HG03571 (cell line): ENCODE results near the gene SMARCB1.

Experiments used
- ATAC-seq: cut with Tn5 transposase; IDR thresholded peaks from one replicate; pipeline ENCODE4 v1.9.1; 2021; ENCODE audit not compliant: unreplicated experiment

Gene SMARCB1

GRCh38 chr22:23801238-23801821, 14.6 kb downstream of the SMARCB1 start:
- ATAC-seq = no peak

- ATAC-seq = no peak
Observed at GRCh38 chr22:23801886-23802377, 15.2 kb downstream of the SMARCB1 start.

- ATAC-seq = no peak
Observed at GRCh38 chr22:23803001-23803819, 16.4 kb downstream of the SMARCB1 start.

- no peak for ATAC-seq
Observed at GRCh38 chr22:23804781-23805291, 18.1 kb downstream of the SMARCB1 start.

GRCh38 chr22:23806837-23807236, 20.1 kb downstream of the SMARCB1 start:
- no peak for ATAC-seq

- no peak for ATAC-seq
Observed at GRCh38 chr22:23812378-23812777, 25.6 kb downstream of the SMARCB1 start.

GRCh38 chr22:23815541-23816155, 28.9 kb downstream of the SMARCB1 start:
- no peak for ATAC-seq

- no peak for ATAC-seq
Observed at GRCh38 chr22:23816156-23816976, 29.6 kb downstream of the SMARCB1 start.

GRCh38 chr22:23817146-23817545, 30.4 kb downstream of the SMARCB1 start:
- ATAC-seq = no peak

GRCh38 chr22:23818541-23818940, 31.8 kb downstream of the SMARCB1 start:
- no peak for ATAC-seq

GRCh38 chr22:23820748-23821211, 34.0 kb downstream of the SMARCB1 start:
- no peak for ATAC-seq

GRCh38 chr22:23822101-23822671, 35.4 kb downstream of the SMARCB1 start:
- ATAC-seq = no peak

- no peak for ATAC-seq
Observed at GRCh38 chr22:23823331-23823791, 36.6 kb downstream of the SMARCB1 start.

GRCh38 chr22:23824476-23825245, 37.9 kb downstream of the SMARCB1 start:
- ATAC-seq = no peak

- ATAC-seq = no peak
Observed at GRCh38 chr22:23825246-23825905, 38.6 kb downstream of the SMARCB1 start.

GRCh38 chr22:23826510-23827350, 40.0 kb downstream of the SMARCB1 start:
- no peak for ATAC-seq

- ATAC-seq = no peak
Observed at GRCh38 chr22:23827351-23827995, 40.7 kb downstream of the SMARCB1 start.
